Posterior vena cava (tissue), 2 donors: ENCODE results near the gene TMEM63A. TPM values are rescaled to one million over a fixed set of nuclear protein-coding genes. Genes with fewer than 3 reads are reported as not detected.
"Not testable (repeated sequence)": the region's sequence is repeated elsewhere in the genome, so short reads cannot be mapped to it uniquely, and the experiment has no call there.

Experiments used
- DNase-seq: peaks from one replicate; pipeline ENCODE4 v3.0.0-alpha.2; 2020; ENCODE audit warnings: low spot score
- intact Hi-C, 2 donors: fragments of 100-400 bp; cut with DNase I; formaldehyde crosslinking; loops; one replicate each; pipeline versions ENCODE4 v1.14.1 to v1.14.2; 2022 to 2023
- total RNA-seq, 2 donors: library from RNA; stranded (reverse); fragmentation: NEBNext Ultra II Directional; extraction: Animal tissue kit (Norgen Biotek cat#: 25700); gene quantifications; one replicate each; pipeline ENCODE4 v1.2.1, GENCODE V29; 2021
- donor health status: DM: yes; HTN: yes; CAD: no.
- donor health status: DM: yes; HTN: yes; CAD: no.

Gene TMEM63A
- total RNA-seq, 2 donors from 2014 or later, result 58.7 to 65.0 TPM

GRCh38 chr1:225840223-225840610 is 42.0 kb downstream of the TMEM63A start:
- intact Hi-C loops, result no loop called here

DNA sequence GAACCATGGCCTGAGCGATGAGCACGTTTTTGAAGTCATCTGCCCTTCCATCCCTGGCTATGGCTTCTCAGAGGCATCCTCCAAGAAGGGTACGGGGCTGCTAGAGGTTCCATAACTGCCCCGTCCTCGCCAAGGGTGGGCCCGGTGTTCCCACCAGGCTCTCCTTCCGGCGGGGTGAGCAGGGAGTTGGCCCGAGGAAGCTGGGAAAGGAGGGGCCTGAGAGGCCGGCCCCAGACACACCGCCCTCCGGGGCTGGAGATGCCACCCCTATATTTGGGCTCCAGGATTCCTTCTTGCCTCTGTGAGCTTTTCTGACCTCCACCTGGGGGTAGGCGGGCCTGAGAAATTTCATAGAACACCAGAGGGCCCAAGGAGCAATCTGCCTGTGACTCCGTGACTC is 43.4 kb downstream of the TMEM63A start:
- no peak for DNase-seq
- intact Hi-C loops, result no loop called here

More at GRCh38 chr1:225840223-225840610, 42.0 kb downstream of the TMEM63A start:
- DNase-seq, result no peak

GRCh38 chr1:225836296-225836695 is 45.9 kb downstream of the TMEM63A start:
- DNase-seq, intact Hi-C loops: not testable (repeated sequence)

DNA sequence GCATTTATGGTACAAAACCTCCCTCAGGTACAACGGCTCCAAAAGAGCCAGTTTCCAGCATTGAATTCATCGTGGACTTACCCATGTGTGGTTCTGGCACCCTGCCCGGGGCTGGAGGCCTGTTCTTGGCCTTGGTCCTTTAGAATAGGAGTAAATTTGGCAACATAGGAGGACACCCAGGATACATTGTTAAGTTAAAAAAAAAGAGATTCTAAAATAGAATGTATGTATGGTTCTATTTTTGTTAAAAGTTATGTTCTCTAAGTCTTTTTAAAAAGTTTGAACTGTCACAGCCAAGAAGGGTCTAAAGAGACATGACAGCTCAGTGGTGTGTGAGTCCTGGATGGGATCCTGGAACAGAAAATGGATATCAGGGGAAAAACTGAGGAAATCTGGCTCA is 46.3 kb downstream of the TMEM63A start:
- no peak for DNase-seq
- intact Hi-C loops, result no loop called here

DNA sequence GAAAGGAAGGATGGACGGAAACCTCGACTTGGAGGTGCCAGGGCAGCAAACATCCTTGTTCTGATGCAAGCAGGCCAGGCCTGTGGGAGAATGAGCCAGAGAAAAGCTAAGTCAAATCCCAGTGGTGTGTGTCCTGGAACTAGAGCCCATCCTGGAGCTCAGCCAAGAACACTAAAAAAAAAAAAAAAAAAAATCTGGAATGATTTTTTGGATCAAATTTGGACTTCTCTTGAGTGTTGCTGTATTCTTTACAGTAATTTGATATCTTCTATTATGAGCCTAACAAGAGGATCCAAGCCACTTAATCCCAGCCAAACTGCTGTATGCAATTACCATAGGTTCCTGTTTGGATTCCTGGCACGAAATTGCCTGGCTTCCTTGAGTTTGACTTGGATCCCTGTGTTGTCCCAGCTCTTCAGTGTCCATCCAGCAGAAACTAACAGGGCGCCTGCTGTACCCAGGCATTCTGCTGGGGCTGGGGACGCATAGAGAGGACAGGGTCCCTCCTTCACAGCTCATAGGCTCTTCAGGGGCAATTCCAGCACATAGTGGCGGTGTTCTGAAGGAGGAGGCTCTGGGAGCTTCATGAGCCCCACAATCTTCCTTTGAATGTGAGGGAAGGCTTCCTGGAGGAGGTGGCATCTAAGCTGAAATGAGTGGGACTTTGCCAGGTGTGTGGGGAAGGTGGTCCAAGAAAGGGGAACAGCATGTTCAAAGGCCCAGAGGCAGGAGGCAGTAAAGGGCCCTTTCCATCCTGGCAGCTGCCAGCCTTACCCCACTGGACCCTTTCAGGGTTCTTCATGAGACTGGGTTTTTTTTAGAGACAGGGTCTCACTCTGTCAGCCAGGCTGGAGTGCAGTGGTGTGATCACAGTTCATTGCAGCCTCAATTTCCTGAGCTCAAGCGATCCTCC is 47.5 kb downstream of the TMEM63A start:
- intact Hi-C loops, result no loop called here
- DNase-seq, result no peak

DNA sequence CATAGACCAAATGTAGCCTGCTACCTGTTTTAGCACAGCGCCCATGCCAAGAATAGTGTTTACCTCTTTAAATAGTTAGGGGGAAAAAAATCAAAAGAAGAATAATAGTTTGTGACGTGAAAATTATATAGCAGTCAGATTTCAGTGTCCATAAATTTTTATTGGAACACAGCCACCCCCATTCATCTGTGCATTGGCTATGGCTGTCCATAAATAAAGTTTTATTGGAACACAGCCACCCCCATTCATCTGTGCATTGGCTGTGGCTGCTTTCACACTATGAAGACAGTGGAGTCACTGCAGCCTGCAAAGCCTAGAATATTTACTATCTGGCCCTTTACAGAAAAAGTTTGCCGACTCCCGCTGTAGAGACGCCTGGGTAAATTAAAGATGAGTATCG is 51.3 kb downstream of the TMEM63A start:
- no peak for DNase-seq
- intact Hi-C loops, result no loop called here

GRCh38 chr1:225828706-225829345 is 53.4 kb downstream of the TMEM63A start:
- peak; percentile 78 for DNase-seq

DNA sequence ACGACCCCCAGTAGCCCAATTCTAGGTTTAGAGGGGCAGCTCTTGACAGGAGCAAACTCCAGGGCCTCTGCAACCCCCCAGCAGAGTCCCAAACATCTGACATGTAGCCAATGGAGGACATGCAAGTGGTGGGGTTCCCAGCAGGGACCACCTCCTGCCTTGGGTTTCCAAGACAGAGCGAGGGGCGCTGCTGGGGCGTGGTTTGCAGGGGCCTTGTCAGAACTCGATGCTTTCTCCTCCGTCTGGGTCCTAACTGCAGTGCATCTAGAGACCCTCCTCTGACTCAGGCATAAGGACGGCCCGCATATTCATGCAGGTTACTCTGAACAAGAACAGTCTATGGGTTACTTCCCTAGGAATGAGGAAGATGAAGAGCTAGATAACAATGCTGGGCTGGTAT is 55.1 kb downstream of the TMEM63A start:
- intact Hi-C loops, result no loop called here
- no peak for DNase-seq

More at GRCh38 chr1:225828706-225829345, 53.4 kb downstream of the TMEM63A start:
- intact Hi-C loops, result no loop called here

GRCh38 chr1:225825607-225826007 is 56.6 kb downstream of the TMEM63A start:
- DNase-seq, result peak; percentile 32
- intact Hi-C loops, result no loop called here

- intact Hi-C loops, result no loop called here
These were observed 57.1 kb downstream of the TMEM63A start for GRCh38 chr1:225825078-225825477.

DNA sequence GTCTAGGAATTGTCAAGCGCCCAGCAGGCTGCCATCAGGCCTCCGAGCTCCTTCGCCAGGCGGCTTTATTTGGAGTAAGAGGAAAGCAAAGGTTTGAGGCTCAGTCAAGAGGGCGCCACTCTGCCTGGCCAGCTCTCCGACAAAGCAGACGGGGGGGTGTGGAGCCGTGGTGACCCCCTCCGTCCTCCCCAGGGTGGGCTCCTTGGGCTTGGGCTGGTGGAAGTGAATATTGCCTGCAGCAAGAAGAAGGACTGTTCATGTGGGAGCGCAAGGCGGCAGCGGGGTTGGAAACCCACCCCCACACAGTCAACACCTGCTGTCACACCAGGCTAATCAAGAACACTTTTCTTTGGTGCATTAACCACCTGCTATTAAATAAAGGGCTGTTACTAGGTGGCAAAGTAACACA is 57.6 kb downstream of the TMEM63A start:
- DNase-seq, result peak; percentile 62
- intact Hi-C loops, result loop anchor here in 1 of 2 donors (5.0 kb wide), 1 partner anchor 507 kb away; no protein-coding TSS in a partner anchor

More at GRCh38 chr1:225825078-225825477, 57.1 kb downstream of the TMEM63A start:
- peak; percentile 20 for DNase-seq

- DNase-seq, result no peak
- intact Hi-C loops, result loop anchor here in 1 of 2 donors (5.0 kb wide), 1 partner anchor 507 kb away; no protein-coding TSS in a partner anchor
These were observed 58.3 kb downstream of the TMEM63A start for GRCh38 chr1:225823811-225824261.

DNA sequence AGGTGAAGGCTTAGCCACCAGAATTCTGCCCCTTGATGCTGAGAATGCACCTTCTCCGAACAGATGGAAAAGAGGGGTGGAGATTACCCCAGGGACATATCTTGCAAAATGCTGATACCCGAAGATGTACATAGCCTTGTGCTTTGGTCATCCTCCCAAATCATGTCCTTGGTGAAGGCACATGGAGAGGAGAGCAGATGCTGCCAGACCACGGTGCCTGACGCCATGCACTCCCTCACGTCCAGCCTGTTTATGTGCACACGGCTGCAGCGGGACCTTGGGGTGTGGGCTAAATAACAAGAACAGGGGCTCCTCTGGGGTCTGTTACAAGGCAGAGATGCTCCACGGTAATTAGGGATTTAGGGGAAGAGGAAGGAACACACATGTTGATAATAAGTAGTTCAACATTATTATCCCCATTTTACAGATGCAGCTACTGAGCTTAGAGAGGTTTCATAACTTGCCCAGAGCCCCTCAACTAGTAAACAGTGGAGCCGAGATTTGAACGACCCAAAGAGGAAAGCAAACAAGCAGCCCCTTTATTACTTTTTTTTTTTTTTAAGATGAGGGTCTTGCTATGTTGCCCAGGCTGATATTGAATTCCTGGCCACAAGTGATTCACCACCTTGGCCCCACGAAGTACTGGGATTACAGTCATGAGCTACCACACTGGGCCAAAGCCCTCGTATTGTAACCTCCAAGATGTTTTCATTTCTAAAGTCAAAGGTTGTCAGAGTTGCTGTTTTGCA is 59.4 kb downstream of the TMEM63A start:
- intact Hi-C loops, result loop anchor here in 1 of 2 donors (5.0 kb wide), 1 partner anchor 506 kb away; no protein-coding TSS in a partner anchor
- DNase-seq, result no peak

GRCh38 chr1:225820522-225821120 is 61.6 kb downstream of the TMEM63A start:
- no peak for DNase-seq
- intact Hi-C loops, result loop anchor here in 1 of 2 donors (5.0 kb wide), 1 partner anchor 503 kb away; no protein-coding TSS in a partner anchor

DNA sequence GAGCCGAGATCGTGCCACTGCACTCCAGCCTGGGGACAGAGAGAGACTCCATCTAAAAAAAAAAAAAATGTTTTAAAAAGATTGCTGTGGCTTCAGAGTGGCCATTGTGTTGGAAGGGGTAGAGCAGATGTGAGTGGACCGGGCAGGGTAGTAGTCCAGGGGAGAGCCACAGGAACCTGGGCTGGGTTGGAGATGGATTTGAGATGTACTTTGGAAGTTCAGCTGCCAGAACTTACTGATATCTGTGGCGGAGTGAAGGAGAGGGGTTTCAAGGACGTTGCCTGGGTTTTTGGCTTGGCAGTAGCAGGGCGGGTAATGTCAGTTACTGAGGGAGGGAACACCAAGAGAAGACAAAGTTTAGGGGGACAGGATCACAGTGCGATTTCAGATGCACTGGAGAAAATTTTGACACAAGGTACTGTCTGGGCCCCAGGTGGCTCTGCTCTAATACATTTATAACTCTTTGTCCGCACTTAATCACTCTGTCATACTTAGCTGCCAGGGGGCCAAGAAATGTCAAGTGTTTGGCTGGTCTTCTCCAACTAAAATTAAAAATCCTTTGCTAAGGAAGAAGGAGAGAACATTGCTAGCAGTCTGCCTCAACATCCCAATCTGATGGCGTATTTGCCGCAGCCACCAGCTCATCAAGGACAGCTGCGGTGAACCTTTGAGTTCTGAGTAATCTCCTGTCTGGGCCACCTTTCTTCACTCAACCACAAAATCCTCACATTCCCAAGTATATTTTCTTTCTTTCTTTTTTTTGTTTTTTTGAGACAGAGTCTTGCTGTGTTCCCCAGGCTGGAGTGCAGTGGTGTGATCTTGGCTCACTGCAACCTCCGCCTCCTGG is 62.6 kb downstream of the TMEM63A start:
- intact Hi-C loops, result loop anchor here in 1 of 2 donors (5.0 kb wide), 1 partner anchor 502 kb away; no protein-coding TSS in a partner anchor
- no peak for DNase-seq

DNA sequence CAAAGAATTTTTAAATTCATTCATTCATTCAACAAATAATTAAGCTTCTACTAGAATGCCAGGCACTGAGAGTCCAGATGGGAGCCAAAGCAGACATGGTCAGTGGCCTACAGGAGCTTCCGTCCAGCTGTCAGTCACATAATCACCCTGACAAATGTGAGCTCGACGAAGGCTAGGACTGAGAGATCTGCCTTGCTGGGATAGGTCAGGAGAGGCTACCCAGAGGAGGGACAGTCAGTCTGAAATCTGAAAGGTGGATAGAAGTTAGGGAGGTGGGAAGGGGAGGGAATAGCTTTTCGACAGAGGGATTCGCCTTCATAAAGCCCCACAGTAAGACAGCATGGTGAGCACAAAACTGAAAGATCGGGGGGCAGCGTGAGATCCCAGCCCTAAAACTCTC is 64.0 kb downstream of the TMEM63A start:
- no peak for DNase-seq
- intact Hi-C loops, result no loop called here

GRCh38 chr1:225817611-225818061 is 64.5 kb downstream of the TMEM63A start:
- intact Hi-C loops, result no loop called here
- DNase-seq, result peak; percentile 89
